ENCODE results near the gene MMS22L. TPM values are rescaled to one million over a fixed set of nuclear protein-coding genes. Genes with fewer than 3 reads are reported as not detected.

MMS22L gene
- total RNA-seq, 1 experiment from 2014 or later, result 52.8 TPM

GRCh38 chr6:97322226-97322625 is 39.2 kb upstream of the MMS22L start:
- no peak overlapping the region for H3K14ac ChIP-seq (ENCODE audit: insufficient read depth, low read length)

More at GRCh38 chr6:97322226-97322625, 39.2 kb upstream of the MMS22L start:
- H3K4me1 ChIP-seq (ENCODE audit: insufficient read depth, low read length), result no peaks in the 10 kb centered on the region
- no peaks in the 10 kb centered on the region for H3K23me2 ChIP-seq (ENCODE audit: insufficient read length, low read depth, low read length, poor library complexity, severe bottlenecking)
- H2BK120ac ChIP-seq (ENCODE audit: low read depth, low read length, poor library complexity, severe bottlenecking), result no peak overlapping the region
- H3K4ac ChIP-seq (ENCODE audit: low read depth, low read length), result no peak overlapping the region
- no peak overlapping the region for H2BK12ac ChIP-seq (ENCODE audit: insufficient read length, low read depth, low read length)
- peak overlapping the region; percentile 4 for H3K18ac ChIP-seq (ENCODE audit: insufficient read length, low read depth, low read length)
- no peaks in the 10 kb centered on the region for H3K9me3 ChIP-seq (ENCODE audit: control insufficient read depth, low read depth, low read length)
- H3K27me3 ChIP-seq (ENCODE audit: insufficient read depth, low read length), result no peaks in the 10 kb centered on the region
- no peak overlapping the region for H3K56ac ChIP-seq (ENCODE audit: insufficient read length, low read depth, low read length)
- H3K27ac ChIP-seq (ENCODE audit: insufficient read length, low read depth, low read length), result no peak overlapping the region
- no peak overlapping the region for H2BK15ac ChIP-seq (ENCODE audit: low read depth, low read length)
- no peaks in the 10 kb centered on the region for H4K20me1 ChIP-seq (ENCODE audit: control insufficient read depth, insufficient read depth, insufficient read length)
- no CpG with 5 or more reads among the region's 1 CpG for WGBS (ENCODE audit: extremely low coverage, insufficient read length, low lambda C conversion rate)
- no peaks in the 10 kb centered on the region for H3K36me3 Mint-ChIP-seq (ENCODE audit: insufficient read depth in 1 of 3, low read depth in 3 of 3)
- H3K4me1 Mint-ChIP-seq, result peaks cover 3% of the 10 kb centered on the region in 2 experiments; a peak in 2 of 4 replicates
- H3K9me3 Mint-ChIP-seq, result no peaks in the 10 kb centered on the region; a peak in 1 of 5 replicates
- H2BK5ac ChIP-seq (ENCODE audit: insufficient read length, low read length), result no peak overlapping the region
- no peak overlapping the region for H2AFZ ChIP-seq (ENCODE audit: low read length)
- H3K23ac ChIP-seq (ENCODE audit: insufficient read length, low read depth, low read length), result no peak overlapping the region
- no peaks in the 10 kb centered on the region for H3K79me2 ChIP-seq (ENCODE audit: insufficient read depth, low read length)
- no peaks in the 10 kb centered on the region for H3K27me3 Mint-ChIP-seq (ENCODE audit: low read depth)
- TF ChIP-seq CTCF (conservative IDR thresholded peaks at IDR 0.05), result no peak
- DNase-seq, result no peak
- no peak overlapping the region for H4K8ac ChIP-seq (replicated peaks; ENCODE audit: insufficient read length, low read depth, low read length)
- H4K91ac ChIP-seq (ENCODE audit: insufficient read length, low read depth, low read length), result no peak overlapping the region
- no peak overlapping the region for H3K27ac Mint-ChIP-seq
- no peak overlapping the region for H3K4me2 ChIP-seq (ENCODE audit: insufficient read depth, insufficient read length, low read length)
- H3K4me3 Mint-ChIP-seq, result no peak overlapping the region
- no peaks in the 10 kb centered on the region for H3K79me1 ChIP-seq (ENCODE audit: insufficient read depth, low read depth, low read length, poor library complexity, severe bottlenecking)
- no peak overlapping the region for H3K9ac ChIP-seq (ENCODE audit: extremely low read depth, insufficient read length, low read length)
- no peak overlapping the region for H2AK5ac ChIP-seq (ENCODE audit: insufficient read length, low read length)
- H4K5ac ChIP-seq (ENCODE audit: insufficient read length, low read depth, low read length), result no peak overlapping the region
- no peak overlapping the region for H2BK20ac ChIP-seq (ENCODE audit: low read depth, low read length, poor library complexity, severe bottlenecking)
- no peak overlapping the region for H3T11ph ChIP-seq (ENCODE audit: low read length)

All from H9 (cell line).